GM23338 (cell line): ENCODE data around the gene SLC22A16. TPM values are rescaled to one million over a fixed set of nuclear protein-coding genes. Genes with fewer than 3 reads are reported as not detected.

Experiments
- ATAC-seq: fragments of 200-7000 bp; cut with Tn5 transposase; 3 replicates; pipeline ENCODE4 v1.9.1; 2020
- DNase-seq: peaks from one replicate; pipeline ENCODE4 v3.0.0-alpha.2; 2015; ENCODE audit warnings: low spot score
- H2AFZ ChIP-seq: fragments of 200-600 bp; sonication (generic); 2 replicates; pipeline ENCODE4 v1.8.0; 2016; ENCODE audit warnings: antibody characterized with exemption, mild to moderate bottlenecking, moderate library complexity
- H3F3A ChIP-seq: fragments of 200-600 bp; sonication (generic); replicated peaks from 2 replicates; pipeline ENCODE4 v1.8.0; 2017; ENCODE audit warnings: antibody characterized with exemption, mixed run types, low read depth
- H3K27ac ChIP-seq: fragments of 200-600 bp; sonication (generic); 2 replicates; pipeline ENCODE4 v1.6.1; 2016; ENCODE audit warnings: low read depth
- H3K27me3 ChIP-seq: fragments of 200-600 bp; sonication (generic); 2 replicates; pipeline ENCODE4 v1.8.0; 2016; ENCODE audit warnings: mild to moderate bottlenecking, mixed run types, moderate library complexity; ENCODE audit not compliant: insufficient read depth
- H3K36me3 ChIP-seq: fragments of 200-600 bp; sonication (generic); 2 replicates; pipeline ENCODE4 v1.8.0; 2016; ENCODE audit warnings: mild to moderate bottlenecking; ENCODE audit not compliant: insufficient read depth
- H3K4me1 ChIP-seq: fragments of 200-600 bp; sonication (generic); 2 replicates; pipeline ENCODE4 v1.8.0; 2016; ENCODE audit warnings: mild to moderate bottlenecking, moderate library complexity; ENCODE audit not compliant: insufficient read depth
- H3K4me2 ChIP-seq: fragments of 200-600 bp; sonication (generic); 2 replicates; pipeline ENCODE4 v1.7.1; 2017; ENCODE audit warnings: mixed run types
- H3K4me3 ChIP-seq: fragments of 200-600 bp; sonication (generic); 2 replicates; pipeline ENCODE4 v1.6.1; 2016; ENCODE audit warnings: mixed run types
- H3K79me2 ChIP-seq: fragments of 200-600 bp; sonication (generic); replicated peaks from 2 replicates; pipeline ENCODE4 v1.8.0; 2017; ENCODE audit warnings: mild to moderate bottlenecking; ENCODE audit not compliant: insufficient read depth
- H3K9me2 ChIP-seq: fragments of 200-600 bp; sonication (generic); 2 replicates; pipeline ENCODE4 v1.8.0; 2017; ENCODE audit not compliant: insufficient read depth
- H4K20me1 ChIP-seq: fragments of 200-600 bp; sonication (generic); replicated peaks from 2 replicates; pipeline ENCODE4 v1.8.0; 2017; ENCODE audit warnings: mild to moderate bottlenecking; ENCODE audit not compliant: insufficient read depth
- H3K27ac Mint-ChIP-seq: 2 replicates; pipeline ENCODE4 v1.8.0; 2020; ENCODE audit warnings: inconsistent platforms, mild to moderate bottlenecking, moderate library complexity, mixed read lengths
- H3K27me3 Mint-ChIP-seq: 3 replicates; pipeline ENCODE4 v1.8.0; 2022; ENCODE audit warnings: low read depth, mild to moderate bottlenecking, moderate library complexity, mixed read lengths, inconsistent platforms; ENCODE audit not compliant: insufficient read depth, poor library complexity
- H3K36me3 Mint-ChIP-seq: 3 replicates; pipeline ENCODE4 v1.8.0; 2021; ENCODE audit warnings: low read depth, mild to moderate bottlenecking, inconsistent platforms, moderate library complexity, mixed read lengths
- H3K4me1 Mint-ChIP-seq: 3 replicates; pipeline ENCODE4 v1.8.0; 2020; ENCODE audit warnings: mild to moderate bottlenecking, inconsistent platforms, mixed read lengths
- H3K4me3 Mint-ChIP-seq: 3 replicates; pipeline ENCODE4 v1.8.0; 2021; ENCODE audit warnings: moderate library complexity, mild to moderate bottlenecking, inconsistent platforms, mixed read lengths
- H3K9me3 Mint-ChIP-seq: 3 replicates; pipeline ENCODE4 v1.8.0; 2020; ENCODE audit warnings: moderate library complexity, mild to moderate bottlenecking, inconsistent platforms, mixed read lengths
- CREB1 ChIP-seq: fragments of 250-450 bp; sonication (Bioruptor Pico); IDR thresholded peaks from 2 replicates; pipeline ENCODE4 v1.5.0; 2020; ENCODE audit warnings: low read depth, mild to moderate bottlenecking, moderate library complexity
- EZH2 ChIP-seq: fragments of 200-600 bp; sonication (generic); IDR thresholded peaks from one replicate; pipeline ENCODE4 v1.8.0; 2017; ENCODE audit warnings: antibody characterized with exemption, mild to moderate bottlenecking, low read depth; ENCODE audit not compliant: unreplicated experiment
- EZH2phosphoT487 ChIP-seq: fragments of 200-600 bp; sonication (generic); IDR thresholded peaks from one replicate; pipeline ENCODE4 v1.8.1; 2018; ENCODE audit warnings: antibody characterized with exemption; ENCODE audit not compliant: unreplicated experiment
- JUNB ChIP-seq: IDR thresholded peaks from one replicate; pipeline ENCODE4 v1.6.1; 2016; ENCODE audit warnings: antibody characterized with exemption; ENCODE audit not compliant: unreplicated experiment
- NANOG ChIP-seq: IDR thresholded peaks from 2 replicates; pipeline ENCODE4 v1.6.1; 2016; ENCODE audit warnings: antibody characterized with exemption, borderline replicate concordance
- POLR2AphosphoS5 ChIP-seq: IDR thresholded peaks from 2 replicates; pipeline ENCODE4 v1.6.1; 2016; ENCODE audit warnings: antibody characterized with exemption, low read depth
- STAT1 ChIP-seq: IDR thresholded peaks from one replicate; pipeline ENCODE4 v1.6.1; 2016; ENCODE audit warnings: antibody characterized with exemption; ENCODE audit not compliant: unreplicated experiment
- ZNF114 ChIP-seq: fragments of 250-450 bp; sonication (Bioruptor Pico); IDR thresholded peaks from 2 replicates; pipeline ENCODE4 v1.5.0; 2020; ENCODE audit warnings: mild to moderate bottlenecking, moderate library complexity
- polyA plus RNA-seq: library from polyadenylated mRNA; unstranded; fragments of >200 nt; fragmentation: Nextera tagmentation; extraction: Ambion mirVana; gene quantifications from 2 replicates; pipeline ENCODE4 v1.2.1, GENCODE V29; 2016
- total RNA-seq: library from RNA; depleted of rRNA; stranded (reverse); fragments of >200 nt; shearing (Covaris generic); gene quantifications from 2 replicates; pipeline ENCODE4 v1.2.3, GENCODE V29; 2014
- TF ChIP-seq, protein P1 (sequence below), 2 experiments: fragments of 200-600 bp in 1 of 2; sonication (generic) in 1 of 2; conservative IDR thresholded peaks; 2 replicates each; pipeline versions ENCODE4 v1.5.1 to v1.6.1; 2016 to 2017; ENCODE audit warnings: antibody characterized with exemption in 2 of 2, low read depth in 2 of 2, mild to moderate bottlenecking in 2 of 2, moderate library complexity in 1 of 2
- TF ChIP-seq, protein P2 (sequence below): IDR thresholded peaks from 2 replicates; pipeline ENCODE4 v1.6.1; 2016; ENCODE audit warnings: antibody characterized with exemption
- TF ChIP-seq, protein P3 (sequence below): IDR thresholded peaks from one replicate; pipeline ENCODE4 v1.6.1; 2018; ENCODE audit warnings: antibody characterized with exemption; ENCODE audit not compliant: unreplicated experiment

The SLC22A16 gene
- total and polyA plus RNA-seq, 2 experiments from 2014 or later = 0.37 to 0.42 TPM

DNA sequence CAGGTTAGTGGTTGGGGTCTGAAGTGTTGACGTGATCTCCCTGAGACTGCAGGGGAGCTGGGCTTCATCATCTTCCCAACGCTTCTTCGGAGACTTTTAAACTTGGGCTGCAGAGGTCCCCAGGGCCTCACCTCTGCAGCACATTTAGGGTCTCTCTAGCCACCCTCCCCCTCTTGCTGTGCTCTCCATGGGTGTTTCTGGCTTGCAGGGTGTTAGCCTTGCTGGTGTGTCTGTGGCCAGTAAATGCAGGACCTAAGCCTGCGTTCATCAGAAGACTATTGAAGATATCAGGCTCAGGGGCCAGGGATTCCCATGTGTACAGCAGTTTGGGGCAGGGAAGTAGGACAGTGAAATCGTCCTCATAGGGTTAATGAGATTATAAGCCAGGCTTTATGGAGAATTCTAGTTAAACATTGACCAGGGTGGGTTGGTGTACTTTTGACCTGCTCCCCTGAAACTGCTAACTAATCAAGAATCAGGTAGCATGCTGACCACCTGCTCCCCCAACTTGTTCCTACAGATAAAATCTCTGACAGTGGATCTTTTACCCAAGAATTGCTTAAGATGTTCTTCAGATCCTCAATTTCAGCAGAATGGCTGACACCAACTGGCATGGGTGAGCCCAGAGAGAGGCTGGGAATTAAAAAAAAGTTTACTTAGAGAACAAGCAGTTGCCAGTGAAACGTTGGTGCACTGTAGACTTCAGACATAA is 57.2 kb downstream of the SLC22A16 start (continued):
- no peak for TF ChIP-seq EZH2phosphoT487
- TF ChIP-seq, protein P1, sequence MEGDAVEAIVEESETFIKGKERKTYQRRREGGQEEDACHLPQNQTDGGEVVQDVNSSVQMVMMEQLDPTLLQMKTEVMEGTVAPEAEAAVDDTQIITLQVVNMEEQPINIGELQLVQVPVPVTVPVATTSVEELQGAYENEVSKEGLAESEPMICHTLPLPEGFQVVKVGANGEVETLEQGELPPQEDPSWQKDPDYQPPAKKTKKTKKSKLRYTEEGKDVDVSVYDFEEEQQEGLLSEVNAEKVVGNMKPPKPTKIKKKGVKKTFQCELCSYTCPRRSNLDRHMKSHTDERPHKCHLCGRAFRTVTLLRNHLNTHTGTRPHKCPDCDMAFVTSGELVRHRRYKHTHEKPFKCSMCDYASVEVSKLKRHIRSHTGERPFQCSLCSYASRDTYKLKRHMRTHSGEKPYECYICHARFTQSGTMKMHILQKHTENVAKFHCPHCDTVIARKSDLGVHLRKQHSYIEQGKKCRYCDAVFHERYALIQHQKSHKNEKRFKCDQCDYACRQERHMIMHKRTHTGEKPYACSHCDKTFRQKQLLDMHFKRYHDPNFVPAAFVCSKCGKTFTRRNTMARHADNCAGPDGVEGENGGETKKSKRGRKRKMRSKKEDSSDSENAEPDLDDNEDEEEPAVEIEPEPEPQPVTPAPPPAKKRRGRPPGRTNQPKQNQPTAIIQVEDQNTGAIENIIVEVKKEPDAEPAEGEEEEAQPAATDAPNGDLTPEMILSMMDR (conservative IDR thresholded peaks at IDR 0.05; ENCODE audit: low read depth in 2 of 2) = no peak
- TF ChIP-seq ZNF114 = no peak
- TF ChIP-seq, protein P2, sequence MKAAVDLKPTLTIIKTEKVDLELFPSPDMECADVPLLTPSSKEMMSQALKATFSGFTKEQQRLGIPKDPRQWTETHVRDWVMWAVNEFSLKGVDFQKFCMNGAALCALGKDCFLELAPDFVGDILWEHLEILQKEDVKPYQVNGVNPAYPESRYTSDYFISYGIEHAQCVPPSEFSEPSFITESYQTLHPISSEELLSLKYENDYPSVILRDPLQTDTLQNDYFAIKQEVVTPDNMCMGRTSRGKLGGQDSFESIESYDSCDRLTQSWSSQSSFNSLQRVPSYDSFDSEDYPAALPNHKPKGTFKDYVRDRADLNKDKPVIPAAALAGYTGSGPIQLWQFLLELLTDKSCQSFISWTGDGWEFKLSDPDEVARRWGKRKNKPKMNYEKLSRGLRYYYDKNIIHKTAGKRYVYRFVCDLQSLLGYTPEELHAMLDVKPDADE = no peak
- TF ChIP-seq CREB1 = no peak
- TF ChIP-seq, protein P3, sequence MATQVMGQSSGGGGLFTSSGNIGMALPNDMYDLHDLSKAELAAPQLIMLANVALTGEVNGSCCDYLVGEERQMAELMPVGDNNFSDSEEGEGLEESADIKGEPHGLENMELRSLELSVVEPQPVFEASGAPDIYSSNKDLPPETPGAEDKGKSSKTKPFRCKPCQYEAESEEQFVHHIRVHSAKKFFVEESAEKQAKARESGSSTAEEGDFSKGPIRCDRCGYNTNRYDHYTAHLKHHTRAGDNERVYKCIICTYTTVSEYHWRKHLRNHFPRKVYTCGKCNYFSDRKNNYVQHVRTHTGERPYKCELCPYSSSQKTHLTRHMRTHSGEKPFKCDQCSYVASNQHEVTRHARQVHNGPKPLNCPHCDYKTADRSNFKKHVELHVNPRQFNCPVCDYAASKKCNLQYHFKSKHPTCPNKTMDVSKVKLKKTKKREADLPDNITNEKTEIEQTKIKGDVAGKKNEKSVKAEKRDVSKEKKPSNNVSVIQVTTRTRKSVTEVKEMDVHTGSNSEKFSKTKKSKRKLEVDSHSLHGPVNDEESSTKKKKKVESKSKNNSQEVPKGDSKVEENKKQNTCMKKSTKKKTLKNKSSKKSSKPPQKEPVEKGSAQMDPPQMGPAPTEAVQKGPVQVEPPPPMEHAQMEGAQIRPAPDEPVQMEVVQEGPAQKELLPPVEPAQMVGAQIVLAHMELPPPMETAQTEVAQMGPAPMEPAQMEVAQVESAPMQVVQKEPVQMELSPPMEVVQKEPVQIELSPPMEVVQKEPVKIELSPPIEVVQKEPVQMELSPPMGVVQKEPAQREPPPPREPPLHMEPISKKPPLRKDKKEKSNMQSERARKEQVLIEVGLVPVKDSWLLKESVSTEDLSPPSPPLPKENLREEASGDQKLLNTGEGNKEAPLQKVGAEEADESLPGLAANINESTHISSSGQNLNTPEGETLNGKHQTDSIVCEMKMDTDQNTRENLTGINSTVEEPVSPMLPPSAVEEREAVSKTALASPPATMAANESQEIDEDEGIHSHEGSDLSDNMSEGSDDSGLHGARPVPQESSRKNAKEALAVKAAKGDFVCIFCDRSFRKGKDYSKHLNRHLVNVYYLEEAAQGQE = no peak
- TF ChIP-seq STAT1 = no peak
- no peak for TF ChIP-seq POLR2AphosphoS5
- TF ChIP-seq NANOG = no peak
- TF ChIP-seq EZH2 = no peak
- TF ChIP-seq JUNB = no peak

DNA sequence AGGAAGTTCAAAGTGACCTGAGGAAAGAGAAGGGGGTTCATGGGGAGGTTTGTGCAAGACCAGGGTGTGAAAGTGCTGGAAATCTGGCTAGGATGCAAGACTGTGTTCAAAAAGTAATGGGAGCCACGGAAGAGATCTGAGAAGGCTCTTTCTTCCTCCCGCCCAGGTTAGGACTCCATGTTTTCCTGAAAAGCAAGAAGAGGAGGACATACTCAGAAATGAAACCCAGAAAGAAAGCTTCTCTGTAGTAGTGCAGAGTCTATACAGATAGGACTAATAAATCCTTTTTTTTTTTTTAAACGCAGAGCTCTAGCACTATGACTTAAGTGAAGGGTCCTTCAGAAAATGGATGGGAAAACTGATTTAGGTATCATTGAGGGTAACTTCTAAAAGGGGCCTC is 57.8 kb downstream of the SLC22A16 start:
- TF ChIP-seq POLR2AphosphoS5 (no peak), JUNB (no peak)
- no peak overlapping the region for H3K4me3 ChIP-seq
- Mint-ChIP-seq H3K27ac (no peak overlapping the region), H3K4me1 (no peaks in the 10 kb centered on the region), H3K9me3 (peaks cover 15% of the 10 kb centered on the region), H3K36me3 (0 out of 3 replicates have a peak, but pooled peaks cover 3% of the 10 kb centered on the region), H3K27me3 (peaks cover 5% of the 10 kb centered on the region), H3K4me3 (no peak overlapping the region)
- H3K4me1 ChIP-seq = no peaks in the 10 kb centered on the region
- no peaks in the 10 kb centered on the region for H3F3A ChIP-seq
- H4K20me1 ChIP-seq = no peaks in the 10 kb centered on the region
- peaks cover 5% of the 10 kb centered on the region; the same call in 1 of the 2 replicates for H3K9me2 ChIP-seq
- ATAC-seq (no peak), DNase-seq (no peak)
- H3K27me3 ChIP-seq = no peaks in the 10 kb centered on the region
- H3K79me2 ChIP-seq = no peaks in the 10 kb centered on the region
- H3K36me3 ChIP-seq = no peaks in the 10 kb centered on the region
- no peak overlapping the region for H3K4me2 ChIP-seq
- no peak overlapping the region for H2AFZ ChIP-seq
- no peak overlapping the region for H3K27ac ChIP-seq
